Fibroblast of skin of scalp (primary cell): Measurements from ENCODE around the gene GDI1. TPM values are rescaled to one million over a fixed set of nuclear protein-coding genes. Genes with fewer than 3 reads are reported as not detected.
"Not testable (repeated sequence)": the region's sequence is repeated elsewhere in the genome, so short reads cannot be mapped to it uniquely, and the experiment has no call there.

Source experiments
- DNase-seq: peaks from one replicate; pipeline ENCODE4 v3.0.0-alpha.2; 2013
- polyA plus RNA-seq, 2 experiments: library from polyadenylated mRNA; unstranded; fragments of 120-200 nt; gene quantifications; one replicate each; pipeline ENCODE4 v1.2.1, GENCODE V29; 2013; ENCODE audit not compliant: insufficient read length in 2 of 2

The GDI1 gene
- polyA plus RNA-seq (2013, experiment 1 of 2; ENCODE audit: insufficient read length) = 164 TPM
- polyA plus RNA-seq (2013, experiment 2 of 2; ENCODE audit: insufficient read length) = 156 TPM

DNA sequence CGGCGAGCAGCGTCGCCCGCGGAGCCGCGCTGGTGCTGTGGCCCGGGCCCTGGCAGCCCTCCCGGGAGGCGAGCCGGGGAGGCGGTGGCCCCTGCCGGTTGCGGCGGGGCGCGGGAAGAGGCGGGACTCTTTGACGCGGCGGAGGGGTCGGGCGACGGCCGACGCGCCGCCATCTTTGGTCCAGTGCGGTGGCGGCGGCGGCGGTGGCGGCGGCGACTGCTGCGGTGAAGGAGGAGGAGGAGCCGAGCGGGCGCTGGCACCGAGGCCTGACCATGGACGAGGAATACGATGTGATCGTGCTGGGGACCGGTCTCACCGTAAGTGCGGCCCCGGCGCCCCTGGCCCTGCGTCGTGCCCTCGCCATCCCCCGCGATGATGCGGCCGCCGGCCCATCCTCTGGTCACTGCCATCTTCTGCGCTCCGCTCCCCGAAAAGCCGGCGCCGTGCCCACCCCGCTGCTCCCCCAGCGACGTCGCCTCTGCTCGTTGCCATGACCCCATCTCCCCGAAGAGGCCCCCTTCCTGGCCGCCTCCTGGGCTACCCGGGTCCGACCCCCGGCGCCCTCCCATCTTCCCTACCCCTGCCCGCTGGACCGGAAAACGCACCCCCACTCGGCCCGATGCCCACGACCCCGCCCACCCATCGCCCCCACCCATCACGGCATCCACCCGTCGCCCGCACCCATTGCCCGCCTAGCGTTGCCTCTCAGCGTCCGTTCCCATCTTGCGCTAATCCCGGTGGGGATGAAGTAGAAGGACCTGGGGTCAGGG, at the start of gene GDI1:
GDI1 (plus strand) TSS at position 172 of the 770 bp plus-strand sequence; CDS start at position 273, 101 bp downstream.
- DNase-seq = peak; percentile 71

DNA sequence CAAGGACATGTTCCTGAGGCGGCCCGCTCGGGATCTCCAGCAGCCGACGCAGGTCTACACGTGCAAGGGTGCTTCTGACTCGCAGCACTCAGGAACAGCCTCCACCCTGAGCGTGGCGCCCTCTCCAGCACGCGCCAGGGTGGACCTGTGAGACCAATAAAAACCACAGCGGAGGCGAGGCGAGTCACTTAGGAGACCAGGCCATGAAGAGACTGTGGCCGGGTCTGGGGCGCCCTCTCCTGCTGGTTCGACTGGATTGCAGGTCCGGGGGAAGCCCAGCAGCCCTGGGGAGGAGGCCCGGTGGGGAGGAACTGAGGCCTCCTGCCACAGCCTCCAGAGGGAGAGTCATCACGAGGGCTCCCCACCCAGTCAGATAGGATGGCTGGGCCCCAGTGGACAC, 48.9 kb upstream of the GDI1 start:
- DNase-seq = not testable (repeated sequence)

DNA sequence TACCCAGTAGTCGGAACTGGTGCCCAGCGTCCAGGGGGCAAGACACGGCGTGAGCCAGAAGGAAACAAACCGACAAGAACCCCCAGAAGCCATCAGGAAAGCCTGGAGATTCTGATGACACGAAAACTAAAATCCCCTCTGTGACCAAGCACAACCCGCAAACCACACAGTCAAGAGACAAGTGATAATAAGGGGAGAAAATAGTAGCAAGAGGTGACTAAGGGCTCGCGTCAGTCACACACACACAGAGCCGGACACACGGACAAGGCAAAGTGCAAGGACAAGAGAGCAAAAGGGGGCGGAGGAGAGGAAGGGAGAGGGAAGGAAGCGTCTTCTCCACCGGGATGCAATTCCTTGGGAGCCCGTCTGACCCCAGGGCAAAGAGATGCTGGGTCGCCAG, 48.3 kb upstream of the GDI1 start:
- DNase-seq = not testable (repeated sequence)

DNA sequence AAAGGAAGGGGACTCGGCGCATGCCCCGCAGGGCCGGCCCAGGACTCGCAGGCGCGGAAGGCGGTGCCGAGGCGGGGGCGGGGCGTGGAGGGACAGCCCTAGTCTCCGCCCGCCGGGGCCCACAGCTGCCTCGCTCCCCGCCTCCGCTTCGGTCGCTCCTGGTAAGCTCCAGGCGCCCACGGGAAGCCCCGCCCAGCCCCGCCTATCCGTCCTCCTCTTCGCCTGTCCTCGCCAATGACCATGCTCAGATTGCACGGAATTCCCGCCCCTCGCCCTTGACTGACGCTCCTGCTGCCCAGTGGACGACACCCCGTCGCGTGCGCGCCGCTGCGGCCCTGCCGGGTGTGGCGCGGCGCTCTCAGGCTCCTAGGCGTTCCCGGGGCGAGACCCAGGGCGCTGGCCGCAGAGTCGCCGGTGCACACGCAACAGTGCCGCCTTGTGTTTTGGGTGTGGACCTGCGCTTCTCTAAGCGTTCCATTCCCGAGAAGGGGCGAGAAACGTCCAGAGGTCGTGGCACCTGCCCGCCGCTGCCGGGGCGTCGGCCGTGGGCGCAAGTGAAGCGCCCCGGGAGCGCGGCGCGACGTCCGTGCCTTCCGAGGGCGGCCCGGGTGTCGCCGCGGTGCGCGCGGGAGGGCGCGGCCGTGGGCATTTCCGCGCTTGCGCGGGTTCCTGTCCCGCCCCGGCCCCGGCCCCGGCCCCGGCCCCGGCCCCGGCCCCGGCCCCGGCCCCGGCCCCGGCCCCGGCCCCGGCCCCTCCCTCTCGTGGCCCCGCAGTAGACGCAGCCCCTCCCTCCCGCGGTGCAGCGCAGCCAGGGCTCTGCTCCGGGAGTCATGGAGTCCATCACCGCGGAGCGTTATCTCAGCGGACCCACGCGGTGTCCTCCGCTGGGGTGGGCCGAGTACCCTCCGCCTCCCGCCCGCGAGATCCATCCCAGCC, 46.9 kb upstream of the GDI1 start:
- not testable (repeated sequence) for DNase-seq

DNA sequence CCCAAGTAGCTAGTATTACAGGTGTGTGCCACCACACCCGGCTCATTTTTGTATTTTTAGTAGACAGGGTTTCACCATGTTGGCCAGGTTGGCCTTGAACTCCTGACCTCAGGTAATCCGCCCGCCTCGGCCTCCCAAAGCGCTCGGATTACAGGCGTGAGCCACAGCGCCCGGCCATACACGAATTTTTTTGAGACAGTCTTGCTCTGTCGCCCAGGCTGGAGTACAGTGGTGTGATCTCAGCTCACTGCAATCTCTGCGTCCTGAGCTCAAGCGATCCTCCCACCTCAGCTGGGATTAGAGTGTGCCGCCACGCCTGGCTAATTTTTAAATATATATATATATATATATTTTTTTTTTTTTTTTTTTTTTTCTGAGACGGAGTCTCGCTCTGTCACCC, 40.6 kb upstream of the GDI1 start:
- not testable (repeated sequence) for DNase-seq

DNA sequence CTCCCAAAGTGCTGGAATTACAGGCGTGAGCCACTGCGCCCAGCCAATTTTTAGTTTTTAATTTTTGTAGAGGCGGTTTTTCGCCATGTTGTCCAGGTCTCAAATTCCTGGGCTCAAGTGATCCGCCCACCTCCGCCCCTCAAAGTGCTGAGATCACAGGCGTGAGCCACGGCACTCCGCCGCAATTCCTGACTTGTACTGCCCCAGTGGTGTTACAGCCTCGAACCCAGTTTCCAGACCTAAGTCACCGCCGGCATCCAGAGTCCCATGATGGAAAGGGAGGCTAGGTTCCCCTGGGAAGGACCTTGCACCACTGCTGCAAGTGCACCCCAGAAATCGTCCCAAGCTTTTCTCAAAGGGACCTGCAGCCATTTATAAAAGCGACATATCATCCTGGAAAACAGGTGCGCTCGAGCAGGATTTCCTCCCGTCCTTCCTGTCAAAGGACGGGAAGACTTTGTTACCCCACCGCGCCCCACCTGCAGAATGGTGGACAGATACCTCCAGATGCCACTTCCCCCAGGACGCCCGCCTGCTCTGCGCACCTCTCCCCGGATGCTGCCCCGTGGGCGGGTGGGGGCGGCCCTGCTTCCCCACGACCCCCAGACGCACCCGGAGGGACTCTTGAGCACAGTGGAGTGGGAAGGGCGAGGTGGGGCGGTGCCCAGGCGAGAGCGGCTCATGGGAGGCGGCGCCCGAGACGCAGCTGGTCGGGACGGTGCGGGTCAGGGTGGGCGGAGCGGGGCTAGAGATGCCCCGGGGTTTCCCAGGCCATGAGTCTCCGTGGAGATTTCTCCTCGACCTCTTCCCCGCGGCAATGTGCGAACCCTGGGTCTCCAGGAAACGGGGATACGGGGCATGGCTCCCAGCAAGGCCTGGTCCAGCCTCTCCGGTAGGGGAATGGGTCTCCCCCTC, 39.7 kb upstream of the GDI1 start:
- DNase-seq = peak; percentile 70

DNA sequence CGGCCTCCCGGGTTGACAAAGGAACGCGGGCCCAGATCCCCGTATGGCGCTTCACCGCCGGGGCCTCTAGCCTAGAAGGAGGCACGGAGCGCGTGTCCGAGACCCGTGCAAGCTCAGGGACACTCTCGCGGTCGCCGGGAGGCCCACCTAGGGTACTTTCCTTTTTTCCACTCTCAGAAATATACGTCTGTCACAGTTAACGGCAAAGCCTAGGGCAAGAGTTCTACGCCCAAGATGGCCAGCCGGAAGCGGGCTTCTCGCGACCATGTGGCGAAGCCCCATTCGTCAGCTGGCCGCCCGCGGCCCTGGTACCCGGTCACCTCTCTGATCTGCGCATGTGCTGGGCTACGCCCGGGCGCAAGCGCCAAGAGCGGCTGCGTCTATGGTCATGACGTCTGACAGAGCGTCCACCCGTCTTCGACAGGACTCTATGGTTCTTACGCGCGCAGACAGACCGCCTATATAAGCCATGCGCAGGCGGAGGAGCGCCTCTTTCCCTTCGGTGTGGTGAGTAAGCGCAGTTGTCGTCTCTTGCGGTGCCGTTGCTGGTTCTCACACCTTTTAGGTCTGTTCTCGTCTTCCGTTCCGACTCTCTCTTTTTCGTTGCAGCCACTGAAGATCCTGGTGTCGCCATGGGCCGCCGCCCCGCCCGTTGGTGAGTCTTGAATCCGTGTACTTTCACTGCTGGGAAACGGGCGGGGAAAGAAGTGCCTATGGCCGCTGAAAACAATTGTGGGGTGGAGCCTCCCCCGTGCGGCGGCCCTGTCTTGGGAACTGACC, 38.9 kb upstream of the GDI1 start, which contains the start of gene RPL10:
RPL10 (plus strand) TSS at position 490 of the 780 bp plus-strand sequence; CDS start at position 633, 143 bp downstream.
- DNase-seq = peak; percentile 98

DNA sequence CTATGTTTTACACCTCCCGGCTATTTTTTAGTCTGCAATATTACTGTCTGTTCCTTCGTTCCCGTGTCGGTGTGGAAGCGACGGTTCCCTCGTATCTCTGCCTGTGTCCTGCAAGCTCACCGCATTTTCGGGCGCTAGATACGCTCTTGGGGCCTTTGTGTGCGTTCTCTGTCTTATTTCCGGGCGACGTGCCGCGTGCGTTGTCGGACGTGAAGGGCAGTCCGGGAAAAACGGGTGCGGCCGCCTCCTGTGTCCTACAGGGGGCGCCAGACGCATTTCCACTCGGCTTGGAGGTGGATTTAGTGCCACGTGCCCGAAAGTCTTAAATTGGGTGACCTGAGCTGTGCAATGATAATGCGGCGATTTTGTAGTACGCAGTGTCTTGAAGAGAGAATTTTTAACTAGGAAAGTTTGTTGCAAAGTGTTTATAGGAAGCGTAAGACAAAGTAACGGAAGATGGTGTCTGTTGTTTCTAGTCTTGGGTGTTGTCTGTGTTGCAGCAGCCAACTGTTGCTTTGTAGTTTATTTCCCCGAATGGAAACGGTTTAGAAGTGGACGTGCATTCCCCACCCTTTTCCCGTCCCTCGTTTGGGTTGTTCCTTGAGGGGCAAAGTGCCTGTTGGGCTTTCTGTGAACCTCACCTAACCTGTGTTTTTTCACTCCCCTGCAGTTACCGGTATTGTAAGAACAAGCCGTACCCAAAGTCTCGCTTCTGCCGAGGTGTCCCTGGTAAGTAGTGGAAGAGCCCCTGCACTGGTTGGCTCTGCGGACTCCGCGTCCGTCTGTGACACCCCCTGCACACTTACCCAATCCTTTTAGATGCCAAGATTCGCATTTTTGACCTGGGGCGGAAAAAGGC, 38.1 kb upstream of the GDI1 start:
- DNase-seq = peak; percentile 86

DNA sequence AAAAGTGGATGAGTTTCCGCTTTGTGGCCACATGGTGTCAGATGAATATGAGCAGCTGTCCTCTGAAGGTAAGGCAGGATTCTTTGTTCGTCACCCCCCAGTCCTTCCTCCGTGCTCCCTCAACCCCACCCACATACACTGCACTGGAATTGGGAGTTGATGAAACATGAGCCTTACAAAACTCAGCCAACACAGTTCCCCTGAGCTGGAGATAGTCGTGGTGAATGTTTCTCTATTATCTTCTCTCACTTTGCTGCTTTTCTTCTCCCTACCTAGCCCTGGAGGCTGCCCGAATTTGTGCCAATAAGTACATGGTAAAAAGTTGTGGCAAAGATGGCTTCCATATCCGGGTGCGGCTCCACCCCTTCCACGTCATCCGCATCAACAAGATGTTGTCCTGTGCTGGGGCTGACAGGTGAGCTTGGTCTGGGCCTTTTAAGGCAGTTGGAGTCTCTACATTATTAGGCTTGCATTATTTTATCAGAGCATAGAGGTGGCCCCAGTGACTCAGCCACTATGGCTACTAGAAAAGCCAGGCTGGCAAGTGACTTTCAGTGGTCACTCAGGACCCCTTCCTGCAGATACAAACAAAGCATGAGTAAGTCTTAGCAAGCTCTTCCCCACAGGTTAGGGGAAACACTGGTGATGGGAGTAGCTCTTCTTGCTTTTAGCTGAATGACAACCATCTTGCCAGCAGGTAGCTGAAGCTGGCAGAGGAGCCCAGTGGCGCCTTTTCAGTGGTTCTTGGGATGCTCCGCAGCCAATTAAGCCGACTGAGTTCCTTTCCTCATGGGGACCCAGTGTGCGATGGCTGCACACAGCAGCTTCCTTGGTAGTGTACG, 37.2 kb upstream of the GDI1 start:
- no peak for DNase-seq

DNA sequence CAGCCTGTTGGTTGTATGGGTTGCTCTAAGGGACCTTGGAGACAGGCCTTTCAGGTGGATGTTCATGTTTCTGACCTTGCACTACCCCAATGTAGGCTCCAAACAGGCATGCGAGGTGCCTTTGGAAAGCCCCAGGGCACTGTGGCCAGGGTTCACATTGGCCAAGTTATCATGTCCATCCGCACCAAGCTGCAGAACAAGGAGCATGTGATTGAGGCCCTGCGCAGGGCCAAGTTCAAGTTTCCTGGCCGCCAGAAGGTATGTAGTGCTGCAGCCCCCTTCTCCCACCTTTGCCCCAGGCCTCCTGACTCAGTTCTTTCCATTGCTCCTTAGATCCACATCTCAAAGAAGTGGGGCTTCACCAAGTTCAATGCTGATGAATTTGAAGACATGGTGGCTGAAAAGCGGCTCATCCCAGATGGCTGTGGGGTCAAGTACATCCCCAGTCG, 36.6 kb upstream of the GDI1 start:
- not testable (repeated sequence) for DNase-seq

DNA sequence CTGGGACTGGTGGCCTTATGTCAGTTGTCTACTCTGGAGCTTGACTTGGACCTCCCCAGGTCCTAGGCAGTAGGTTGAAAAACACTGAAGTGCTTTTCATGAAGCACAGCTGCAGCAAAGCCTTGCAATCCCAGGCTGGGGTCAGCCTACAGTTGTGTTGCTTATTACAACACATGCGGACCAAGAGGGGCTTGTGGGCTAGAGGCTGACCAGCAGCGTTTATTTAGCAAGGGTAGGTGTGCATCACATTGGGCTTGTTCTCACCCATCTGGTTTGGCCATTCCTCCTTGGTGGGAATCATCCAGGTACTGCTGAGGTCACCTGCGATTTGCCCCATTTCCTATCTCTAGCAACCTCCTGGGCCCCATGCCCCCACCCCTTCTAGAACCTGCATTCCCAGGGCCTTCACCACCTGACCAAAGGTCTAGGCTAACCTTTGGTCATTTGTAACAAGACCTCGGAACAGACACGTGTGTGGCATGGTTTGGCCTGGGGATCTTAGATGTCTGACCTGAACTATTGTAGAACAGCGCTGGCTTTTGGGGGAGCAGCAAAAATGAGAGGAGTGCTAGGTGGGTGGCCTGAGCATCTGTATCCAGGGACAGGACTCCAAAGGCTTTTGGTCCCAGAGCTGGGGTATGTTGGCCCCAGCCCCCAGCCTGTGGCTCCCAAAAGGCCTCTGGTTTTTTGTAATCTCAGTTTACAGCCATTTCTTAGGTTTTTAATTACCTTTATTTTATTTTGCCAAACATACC, 35.7 kb upstream of the GDI1 start:
- peak; percentile 45 for DNase-seq

DNA sequence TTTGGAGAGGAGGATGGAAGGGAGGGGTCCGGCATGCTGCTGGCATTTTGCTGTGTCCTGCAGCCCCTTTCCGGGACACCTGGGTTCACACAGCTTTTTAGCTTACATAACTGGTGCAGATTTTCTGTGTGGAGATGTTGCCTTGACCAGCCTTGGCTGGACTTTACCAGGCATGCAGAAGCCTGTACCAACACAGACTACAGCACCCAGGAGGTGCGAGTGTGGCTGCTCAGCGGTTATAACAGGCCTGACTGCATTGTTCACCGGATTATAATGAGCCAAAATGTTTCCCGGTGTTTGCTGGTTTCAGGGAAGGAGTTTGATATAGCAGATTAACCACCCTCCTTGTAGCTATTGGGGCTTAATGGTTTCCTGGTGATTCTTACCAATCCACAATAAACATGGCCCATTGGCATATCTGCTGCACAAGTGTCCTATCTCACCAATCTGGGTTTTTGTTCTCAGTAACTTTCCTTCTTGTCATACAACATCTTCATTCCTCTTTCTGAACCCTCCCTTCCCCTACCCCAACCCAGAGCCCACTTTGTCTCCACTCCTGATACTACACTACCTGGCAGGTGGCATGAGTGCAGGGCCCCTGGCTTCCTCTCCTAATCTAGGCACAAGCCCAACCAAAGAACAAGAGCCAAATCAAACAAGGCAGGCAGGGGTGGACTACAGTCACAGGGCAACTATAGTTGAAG, 34.9 kb upstream of the GDI1 start:
- no peak for DNase-seq

DNA sequence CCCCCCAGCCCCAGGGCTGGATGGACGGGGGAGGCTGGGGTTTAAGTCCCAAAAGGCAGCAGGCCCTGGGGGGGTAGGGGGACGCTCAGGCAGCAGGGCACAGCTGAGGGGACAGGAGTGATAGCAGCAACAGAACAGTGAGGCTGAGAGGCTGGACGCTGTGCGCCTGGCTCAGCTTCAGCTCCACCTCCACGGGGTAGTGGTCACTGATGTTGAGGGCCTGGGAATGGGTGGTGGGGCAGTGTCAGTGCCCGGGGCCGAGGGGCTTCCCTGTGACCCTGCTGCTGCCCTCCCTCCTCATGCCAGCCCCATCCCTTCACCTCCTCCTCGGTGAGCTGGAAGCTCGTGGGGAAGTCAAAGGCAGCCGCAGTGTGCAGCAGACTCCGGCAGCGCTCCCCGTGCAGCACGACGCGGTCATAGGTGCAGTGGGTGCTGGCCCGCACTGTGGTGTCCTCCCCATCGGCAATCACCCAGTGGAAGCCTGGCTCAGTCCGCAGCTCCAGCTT, 34.3 kb upstream of the GDI1 start:
- no peak for DNase-seq

DNA sequence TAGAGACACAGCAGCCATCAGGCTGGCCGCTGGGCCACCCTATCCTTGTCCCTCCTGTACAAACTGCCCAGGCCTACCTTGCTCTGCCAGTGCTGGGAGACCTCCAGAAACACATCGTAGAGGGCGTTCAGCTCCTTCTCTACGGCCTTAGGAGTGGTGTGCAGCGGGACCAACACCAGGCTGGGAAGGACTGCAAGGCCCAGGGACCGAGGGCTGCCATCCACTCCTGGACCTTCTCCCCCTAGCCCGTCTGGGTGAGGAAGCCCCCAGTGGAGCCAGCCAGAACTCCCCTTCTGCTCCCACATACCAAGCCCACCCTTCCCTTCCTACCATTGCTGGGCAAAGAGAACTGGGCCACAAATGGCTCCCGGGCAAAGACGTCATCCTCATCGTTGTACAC, 33.8 kb upstream of the GDI1 start:
- DNase-seq = no peak

DNA sequence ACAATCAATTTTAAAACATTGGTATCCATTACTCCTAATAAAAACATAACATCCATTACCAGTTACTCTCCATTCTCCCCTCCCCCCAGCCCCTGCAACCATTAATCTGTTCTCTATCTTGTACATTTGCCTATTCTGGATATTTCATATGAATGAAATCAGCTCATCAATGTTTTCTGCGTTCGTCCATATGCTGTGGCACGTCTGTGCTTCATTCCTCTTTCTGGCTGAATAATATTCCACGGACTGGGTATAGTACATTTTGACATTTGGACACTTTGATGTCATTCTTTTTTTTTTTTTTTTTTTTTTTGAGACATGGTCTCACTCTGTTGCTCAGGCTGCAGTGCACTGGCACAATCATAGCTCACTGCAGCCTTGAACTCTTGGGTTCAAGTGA, 33.1 kb upstream of the GDI1 start:
- no peak for DNase-seq

DNA sequence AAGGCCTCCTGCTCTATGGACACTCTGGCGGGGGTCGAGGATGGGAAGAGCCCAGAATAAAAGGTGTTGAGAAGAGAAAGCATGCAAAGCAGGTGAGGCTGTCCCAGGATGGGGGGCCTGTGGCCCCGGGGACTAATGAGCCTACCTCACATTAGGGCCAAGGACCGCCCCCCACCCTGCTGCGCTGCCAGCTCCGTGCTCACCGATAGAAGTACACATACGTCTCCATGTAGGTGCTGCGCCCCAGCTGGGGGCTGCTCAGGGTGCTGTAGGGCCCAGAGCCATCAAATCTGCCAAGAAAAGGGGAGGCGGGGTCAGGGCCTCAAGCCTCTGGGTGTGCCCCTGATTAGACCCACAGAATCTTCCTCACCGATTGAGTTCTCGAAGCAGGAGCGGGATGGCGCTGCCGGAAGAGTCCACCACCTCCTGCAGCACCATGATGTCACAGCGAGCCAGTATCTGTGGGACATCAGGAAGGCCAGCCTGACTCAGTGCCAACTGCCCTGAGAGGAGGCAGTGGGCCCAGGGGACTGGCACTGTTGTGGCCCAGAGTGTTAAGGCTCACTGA, 32.2 kb upstream of the GDI1 start:
- no peak for DNase-seq

DNA sequence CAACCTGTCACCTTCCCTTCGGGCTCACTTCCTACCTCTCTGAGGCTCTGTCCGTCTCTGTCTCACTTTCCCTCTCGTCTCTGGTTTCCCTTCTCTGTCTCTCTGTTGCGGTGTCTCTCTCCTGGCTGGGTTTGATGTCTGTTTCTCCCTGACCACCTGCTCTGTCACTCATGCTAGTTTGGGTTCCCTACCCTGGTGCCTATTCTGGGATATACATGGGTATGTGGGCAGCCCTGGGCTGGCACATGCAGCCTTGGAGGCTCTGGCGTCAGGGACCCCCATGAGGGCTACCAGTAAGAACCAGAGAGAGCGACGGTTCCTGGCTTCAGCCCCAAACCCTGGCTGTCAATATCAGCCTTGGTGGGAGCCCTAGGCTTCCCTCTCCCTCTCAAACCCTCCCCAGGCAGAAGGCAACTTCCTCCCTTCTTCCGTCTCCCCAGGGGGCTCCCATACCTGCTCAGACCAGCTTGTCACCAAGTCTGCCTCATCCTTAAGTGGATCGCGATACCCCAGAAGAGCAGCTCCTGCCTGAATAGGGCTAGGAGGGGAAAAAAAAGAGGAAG, 28.2 kb upstream of the GDI1 start:
- DNase-seq = no peak
